Natural killer cell (primary cell): ENCODE data around the gene MLLT10. TPM values are rescaled to one million over a fixed set of nuclear protein-coding genes. Genes with fewer than 3 reads are reported as not detected.

Source experiments
- ATAC-seq, 3 donors: fragments of 150-1000 bp in 2 of 3; fragments of 200-7000 bp in 1 of 3; cut with Tn5 transposase; 1 replicate in 1 of 3; 2 replicates in 2 of 3; pipeline ENCODE4 v1.10.0; 2021; ENCODE audit warnings: mild to moderate bottlenecking in 2 of 3, moderate library complexity in 2 of 3
- DNase-seq, 2 donors: peaks; one replicate each; pipeline versions ENCODE4 v3.0.0 to v3.0.0-alpha.2; 2013 to 2021; ENCODE audit warnings: mixed read lengths in 1 of 2
- H3K27ac ChIP-seq: one replicate; pipeline ENCODE4 v1.5.1; 2013; ENCODE audit warnings: mild to moderate bottlenecking, low read length
- H3K27me3 ChIP-seq: one replicate; pipeline ENCODE4 v1.6.1; 2013; ENCODE audit warnings: low read length; ENCODE audit not compliant: control insufficient read depth, insufficient read depth
- H3K36me3 ChIP-seq: one replicate; pipeline ENCODE4 v1.6.1; 2013; ENCODE audit warnings: low read length; ENCODE audit not compliant: control insufficient read depth, insufficient read depth
- H3K4me1 ChIP-seq: one replicate; pipeline ENCODE4 v1.6.1; 2013; ENCODE audit warnings: low read length; ENCODE audit not compliant: control insufficient read depth, insufficient read depth
- H3K4me3 ChIP-seq: one replicate; pipeline ENCODE4 v1.5.1; 2013; ENCODE audit warnings: low read length
- H3K9me3 ChIP-seq: one replicate; pipeline ENCODE4 v1.6.1; 2013; ENCODE audit warnings: low read length; ENCODE audit not compliant: control insufficient read depth, insufficient read depth
- H3K27ac Mint-ChIP-seq, 2 donors: one replicate each; pipeline ENCODE4 v1.8.0; 2022; ENCODE audit warnings: mild to moderate bottlenecking in 2 of 2, mixed read lengths in 2 of 2, moderate library complexity in 1 of 2
- H3K27me3 Mint-ChIP-seq, 2 donors: one replicate each; pipeline ENCODE4 v1.8.0; 2022; ENCODE audit warnings: low read depth in 2 of 2, mixed read lengths in 2 of 2
- H3K36me3 Mint-ChIP-seq: one replicate; pipeline ENCODE4 v1.8.0; 2022; ENCODE audit warnings: mixed read lengths
- H3K4me1 Mint-ChIP-seq, 2 donors: one replicate each; pipeline ENCODE4 v1.8.0; 2022; ENCODE audit warnings: mixed read lengths in 2 of 2
- H3K4me3 Mint-ChIP-seq: one replicate; pipeline ENCODE4 v1.8.0; 2022; ENCODE audit warnings: mild to moderate bottlenecking, moderate library complexity, mixed read lengths
- H3K9me3 Mint-ChIP-seq, 2 donors: one replicate each; pipeline ENCODE4 v1.8.0; 2022; ENCODE audit warnings: mixed read lengths in 2 of 2
- WGBS: methylation state at CpG from one replicate; pipeline ENCODE4 v1.1.7; 2013; ENCODE audit warnings: missing lambda C conversion rate; ENCODE audit not compliant: insufficient coverage; 5-methylcytosine and 5-hydroxymethylcytosine counted together
- intact Hi-C: fragments of 100-400 bp; cut with micrococcal nuclease; formaldehyde crosslinking; loops from one replicate; pipeline ENCODE4 v1.14.2; 2022
- total RNA-seq, 4 donors: library from RNA; stranded (reverse); fragments of 120-200 nt in 1 of 4; gene quantifications; one replicate each; pipeline versions ENCODE4 v1.2.3 to v1.2.4, GENCODE V29; 2013 to 2022
- TF ChIP-seq, protein P1 (sequence below): fragments of 200-600 bp; IDR thresholded peaks from one replicate; pipeline ENCODE4 v1.8.0; 2022; ENCODE audit warnings: antibody characterized with exemption

MLLT10 gene
- total RNA-seq, 3 donors from 2014 or later (not counting 1 experiment from before 2014, with no cell fraction given): 40.4 to 65.2 (median 60.0) TPM

DNA sequence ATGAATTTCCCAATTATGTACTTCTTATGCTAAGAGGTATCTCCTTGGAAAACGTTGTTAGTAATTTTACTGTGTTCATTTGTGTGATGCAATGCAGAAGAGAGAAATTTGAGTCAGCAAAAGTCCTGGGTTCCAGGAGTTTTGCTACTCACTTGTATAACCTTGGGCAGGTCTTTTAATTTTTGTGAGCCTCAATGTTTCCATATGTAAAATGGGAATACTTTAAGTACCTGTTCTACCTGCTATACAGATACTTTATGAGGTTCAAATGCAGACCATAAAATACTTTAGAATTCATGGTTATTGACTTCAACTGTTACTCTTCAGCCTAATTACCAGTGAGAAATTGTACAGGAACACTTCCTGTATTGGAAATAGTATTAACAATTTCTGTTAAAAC is 185.5 kb downstream of the MLLT10 start:
- TF ChIP-seq, protein P1, sequence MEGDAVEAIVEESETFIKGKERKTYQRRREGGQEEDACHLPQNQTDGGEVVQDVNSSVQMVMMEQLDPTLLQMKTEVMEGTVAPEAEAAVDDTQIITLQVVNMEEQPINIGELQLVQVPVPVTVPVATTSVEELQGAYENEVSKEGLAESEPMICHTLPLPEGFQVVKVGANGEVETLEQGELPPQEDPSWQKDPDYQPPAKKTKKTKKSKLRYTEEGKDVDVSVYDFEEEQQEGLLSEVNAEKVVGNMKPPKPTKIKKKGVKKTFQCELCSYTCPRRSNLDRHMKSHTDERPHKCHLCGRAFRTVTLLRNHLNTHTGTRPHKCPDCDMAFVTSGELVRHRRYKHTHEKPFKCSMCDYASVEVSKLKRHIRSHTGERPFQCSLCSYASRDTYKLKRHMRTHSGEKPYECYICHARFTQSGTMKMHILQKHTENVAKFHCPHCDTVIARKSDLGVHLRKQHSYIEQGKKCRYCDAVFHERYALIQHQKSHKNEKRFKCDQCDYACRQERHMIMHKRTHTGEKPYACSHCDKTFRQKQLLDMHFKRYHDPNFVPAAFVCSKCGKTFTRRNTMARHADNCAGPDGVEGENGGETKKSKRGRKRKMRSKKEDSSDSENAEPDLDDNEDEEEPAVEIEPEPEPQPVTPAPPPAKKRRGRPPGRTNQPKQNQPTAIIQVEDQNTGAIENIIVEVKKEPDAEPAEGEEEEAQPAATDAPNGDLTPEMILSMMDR: no peak
- Histone ChIP-seq H3K4me3 (no peak overlapping the region), H3K27me3 (no peaks in the 10 kb centered on the region), H3K27ac (no peak overlapping the region), H3K4me1 (no peaks in the 10 kb centered on the region), H3K9me3 (no peaks in the 10 kb centered on the region), H3K36me3 (peaks cover 20% of the 10 kb centered on the region)
- no peaks in the 10 kb centered on the region for H3K9me3 Mint-ChIP-seq
- peaks cover 5 to 7% of the 10 kb centered on the region in 2 donors for H3K4me1 Mint-ChIP-seq
- H3K4me3 Mint-ChIP-seq: no peak overlapping the region
- ATAC-seq (no peak), DNase-seq (no peak)
- no peaks in the 10 kb centered on the region for H3K36me3 Mint-ChIP-seq
- intact Hi-C loops: no loop called here
- no peaks in the 10 kb centered on the region for H3K27me3 Mint-ChIP-seq
- 100% methylated on average over 1 of the region's 1 CpG for WGBS
- H3K27ac Mint-ChIP-seq: no peak overlapping the region

DNA sequence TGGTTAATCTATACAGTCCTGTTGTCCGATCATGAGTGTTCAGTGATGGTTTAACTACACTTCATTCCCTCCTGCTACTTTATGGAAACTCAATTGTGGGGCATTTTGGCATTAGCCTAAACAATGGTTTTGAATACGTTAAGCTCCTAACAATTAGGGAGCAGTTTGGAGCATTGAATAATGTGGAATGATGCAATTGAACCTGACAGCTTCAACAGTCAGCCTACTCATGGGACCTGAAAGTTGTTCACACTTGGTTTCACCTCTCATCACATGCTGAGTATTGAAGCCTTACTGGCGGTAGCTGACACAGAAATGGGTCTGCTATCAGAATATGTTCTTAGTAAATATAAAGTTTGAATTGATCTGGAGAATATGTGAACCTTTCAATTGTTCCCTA is 186.1 kb downstream of the MLLT10 start:
- Mint-ChIP-seq H3K4me1 (peaks cover 11 to 13% of the 10 kb centered on the region in 2 donors), H3K36me3 (no peaks in the 10 kb centered on the region), H3K4me3 (no peak overlapping the region), H3K9me3 (no peaks in the 10 kb centered on the region), H3K27me3 (no peaks in the 10 kb centered on the region), H3K27ac (no peak overlapping the region)
- Histone ChIP-seq H3K27me3 (no peaks in the 10 kb centered on the region), H3K4me1 (no peaks in the 10 kb centered on the region), H3K4me3 (no peak overlapping the region), H3K27ac (no peak overlapping the region), H3K9me3 (no peaks in the 10 kb centered on the region), H3K36me3 (peaks cover 15% of the 10 kb centered on the region)
- DNase-seq: no peak
- WGBS: 91% methylated on average over 3 of the region's 3 CpGs
- ATAC-seq: no peak
- intact Hi-C loops: no loop called here
- TF ChIP-seq, protein P1: no peak

DNA sequence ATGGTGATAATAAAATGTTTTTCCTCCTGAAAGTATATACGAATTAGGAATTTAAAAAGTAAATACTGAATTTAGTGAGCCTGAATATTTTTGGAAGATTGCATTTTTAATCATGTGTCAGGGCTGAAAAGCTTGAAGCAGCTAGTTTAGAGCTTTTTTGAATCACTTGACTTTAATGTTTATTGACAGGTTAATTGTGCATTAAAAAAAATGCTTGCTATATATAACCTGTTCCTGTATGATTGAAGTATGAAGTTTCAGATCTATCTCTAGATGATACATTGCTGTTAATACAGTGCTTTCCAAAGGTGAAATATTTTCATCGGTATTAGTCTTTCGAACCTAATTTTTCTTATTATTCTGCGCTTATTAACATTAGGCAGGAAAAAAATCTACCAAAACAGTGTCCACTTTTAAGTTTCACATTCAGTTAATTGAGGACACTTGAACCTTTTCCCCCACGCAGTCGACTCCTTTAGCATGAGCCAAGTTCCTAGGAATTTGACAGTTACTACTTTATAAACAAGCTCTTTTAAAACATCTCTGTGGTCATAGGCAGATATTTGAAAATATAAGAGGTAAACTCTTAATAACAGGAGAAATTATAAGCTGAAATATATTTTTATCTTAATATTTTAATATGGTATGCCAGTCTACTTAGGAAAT is 187.1 kb downstream of the MLLT10 start:
- H3K4me3 Mint-ChIP-seq: no peak overlapping the region
- intact Hi-C loops: no loop called here
- 97% methylated on average over 6 of the region's 6 CpGs for WGBS

More for the DNA sequence above, 187.1 kb downstream of the MLLT10 start:
- Histone ChIP-seq H3K9me3 (no peaks in the 10 kb centered on the region), H3K27ac (no peak overlapping the region), H3K27me3 (no peaks in the 10 kb centered on the region), H3K36me3 (peaks cover 6% of the 10 kb centered on the region), H3K4me1 (no peaks in the 10 kb centered on the region), H3K4me3 (no peak overlapping the region)
- DNase-seq (no peak), ATAC-seq (no peak)
- no peaks in the 10 kb centered on the region for H3K9me3 Mint-ChIP-seq
- TF ChIP-seq, protein P1: no peak
- peaks cover 11 to 14% of the 10 kb centered on the region in 2 donors for H3K4me1 Mint-ChIP-seq
- H3K27me3 Mint-ChIP-seq: no peaks in the 10 kb centered on the region
- no peaks in the 10 kb centered on the region for H3K36me3 Mint-ChIP-seq
- no peak overlapping the region for H3K27ac Mint-ChIP-seq
